GM19395 (cell line): ENCODE measurements around the gene VPS37D.
"Not testable (repeated sequence)": the region's sequence is repeated elsewhere in the genome, so short reads cannot be mapped to it uniquely, and the experiment has no call there.

Source experiments
- ATAC-seq: cut with Tn5 transposase; IDR thresholded peaks from one replicate; pipeline ENCODE4 v1.9.1; 2021; ENCODE audit warnings: mild to moderate bottlenecking, moderate library complexity; ENCODE audit not compliant: unreplicated experiment

VPS37D gene

DNA sequence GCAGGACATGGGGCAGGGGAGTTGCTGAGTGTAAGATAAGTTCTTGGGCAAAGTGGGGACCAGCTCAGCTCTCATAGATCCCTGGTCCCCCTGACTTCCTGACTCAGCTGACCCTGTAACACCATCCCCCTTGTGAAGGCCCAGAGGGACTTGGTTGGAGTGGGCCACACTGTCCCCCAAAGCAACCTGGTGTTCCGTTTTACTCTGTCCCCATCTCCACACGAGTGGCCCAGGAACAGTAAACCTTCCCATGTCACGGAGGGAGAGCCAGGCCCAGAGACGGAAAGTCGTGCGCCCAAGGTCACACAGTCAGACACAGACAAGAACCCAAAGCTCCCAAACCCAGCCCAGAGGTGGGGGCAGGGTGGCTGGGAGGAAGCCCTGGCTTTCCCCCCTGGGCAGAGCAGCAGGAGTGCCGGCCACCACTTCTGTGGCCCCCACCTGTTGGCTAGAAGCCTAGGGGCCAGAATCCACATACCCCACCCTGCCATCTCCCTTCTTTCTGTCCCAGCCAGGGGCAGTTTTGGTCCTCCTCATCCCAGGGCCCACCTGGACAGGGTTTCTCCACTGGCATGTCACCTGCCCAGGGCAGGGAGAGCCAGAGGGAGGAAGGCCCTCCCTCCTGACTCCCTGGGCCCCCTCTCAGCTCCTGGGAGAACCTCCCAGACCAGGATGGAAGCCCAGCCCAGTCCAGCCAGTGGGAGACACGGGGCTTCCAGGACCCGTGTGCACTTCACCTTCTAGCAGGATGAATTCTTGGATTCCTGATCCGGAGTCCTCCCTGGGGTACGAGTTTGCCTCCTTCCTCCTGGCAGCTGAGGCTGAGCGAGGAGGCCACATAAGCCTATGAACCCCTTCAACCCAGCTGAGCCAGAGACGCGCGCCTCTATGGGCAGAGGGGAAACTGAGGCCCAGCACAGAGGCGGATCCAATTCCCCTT lies 20.6 kb upstream of the VPS37D start:
- no peak for ATAC-seq

DNA sequence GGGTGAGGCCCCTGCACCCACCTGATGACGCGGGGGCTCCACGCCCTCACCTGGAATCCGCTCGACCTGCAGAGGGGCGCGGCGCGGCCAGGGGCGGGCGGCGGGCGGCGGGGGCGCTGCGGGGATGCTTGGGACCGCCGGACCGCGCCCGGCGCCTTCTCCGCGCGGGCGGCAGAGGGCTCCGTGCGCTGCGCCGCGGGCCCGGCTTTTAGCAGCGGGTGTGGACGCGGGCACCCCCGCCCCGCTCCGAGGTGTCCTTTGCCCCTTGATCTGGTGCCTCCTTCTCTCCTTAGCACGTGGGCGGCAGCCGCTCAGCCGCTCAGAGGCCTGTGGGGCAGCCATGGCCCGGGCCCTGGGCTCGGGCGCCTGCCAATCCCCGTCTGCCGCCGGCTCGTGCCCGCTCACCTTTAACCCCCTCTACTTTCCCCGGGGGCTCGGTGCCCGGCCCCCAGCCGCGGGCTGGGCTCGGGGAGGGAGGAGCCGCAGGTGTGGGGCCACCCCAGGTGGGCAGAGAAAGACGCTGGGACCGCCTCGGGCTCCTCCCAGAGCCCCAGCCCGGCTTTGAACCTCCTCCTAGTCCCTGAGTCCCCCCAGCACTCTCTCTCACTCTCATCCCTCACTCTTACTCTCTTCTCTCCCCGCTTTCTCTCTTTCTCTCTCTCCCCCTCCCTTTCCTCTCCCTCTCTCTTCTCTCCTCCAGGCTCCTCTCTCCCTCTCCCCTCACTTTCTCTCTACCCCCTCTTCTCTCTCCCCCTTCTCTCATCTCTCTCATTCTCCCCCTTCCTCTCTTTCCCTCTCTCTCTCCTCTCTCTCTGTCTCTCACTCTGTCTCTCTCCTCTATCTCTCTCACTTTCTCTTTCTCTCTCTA lies 19.7 kb upstream of the VPS37D start:
- no peak for ATAC-seq

- no peak for ATAC-seq
These were observed 18.9 kb upstream of the VPS37D start for GRCh38 chr7:73648593-73649332.

GRCh38 chr7:73649576-73649975 lies 18.1 kb upstream of the VPS37D start:
- no peak for ATAC-seq

DNA sequence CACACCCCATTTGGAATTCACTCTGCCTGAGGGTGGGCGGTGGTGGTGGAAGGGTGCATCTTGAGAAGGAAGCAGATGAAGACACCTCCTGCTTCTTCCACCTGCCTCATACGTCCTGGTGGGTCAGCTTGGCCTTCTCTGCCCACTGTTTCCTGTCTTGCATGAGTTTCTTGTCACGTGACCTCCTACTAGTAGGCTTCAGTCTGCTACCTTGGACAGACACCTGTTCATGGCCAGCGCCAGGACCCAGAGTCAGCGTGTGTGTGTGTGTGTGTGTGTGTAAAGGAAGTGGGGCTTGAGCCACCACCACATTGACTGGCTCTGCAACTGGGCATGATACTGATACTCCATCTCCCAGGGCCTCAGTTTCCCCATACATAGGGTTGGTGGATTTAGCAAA lies 17.1 kb upstream of the VPS37D start:
- no peak for ATAC-seq

GRCh38 chr7:73652541-73652949 lies 15.1 kb upstream of the VPS37D start:
- ATAC-seq: no peak

DNA sequence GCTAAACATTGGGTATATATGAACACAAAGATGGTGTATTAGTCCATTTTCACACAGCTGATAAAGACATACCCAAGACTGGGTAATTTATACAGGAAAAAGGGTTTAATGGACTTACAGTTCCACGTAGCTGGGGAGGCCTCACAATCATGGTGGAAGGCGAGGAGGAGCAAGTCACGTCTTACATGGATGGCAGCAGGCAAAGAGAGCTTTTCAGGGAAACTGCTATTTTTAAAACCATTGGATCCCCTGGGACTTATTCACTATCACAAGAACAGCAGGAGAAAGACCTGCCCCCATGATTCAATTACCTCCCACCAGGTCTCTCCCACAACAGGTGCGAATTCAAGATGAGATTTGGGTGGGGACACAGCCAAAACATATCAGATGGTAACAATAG lies 12.3 kb upstream of the VPS37D start:
- not testable (repeated sequence) for ATAC-seq

- ATAC-seq: no peak
These were observed 7.6 kb upstream of the VPS37D start for GRCh38 chr7:73659983-73660382.

- not testable (repeated sequence) for ATAC-seq
These were observed 7.0 kb upstream of the VPS37D start for GRCh38 chr7:73660594-73660993.

DNA sequence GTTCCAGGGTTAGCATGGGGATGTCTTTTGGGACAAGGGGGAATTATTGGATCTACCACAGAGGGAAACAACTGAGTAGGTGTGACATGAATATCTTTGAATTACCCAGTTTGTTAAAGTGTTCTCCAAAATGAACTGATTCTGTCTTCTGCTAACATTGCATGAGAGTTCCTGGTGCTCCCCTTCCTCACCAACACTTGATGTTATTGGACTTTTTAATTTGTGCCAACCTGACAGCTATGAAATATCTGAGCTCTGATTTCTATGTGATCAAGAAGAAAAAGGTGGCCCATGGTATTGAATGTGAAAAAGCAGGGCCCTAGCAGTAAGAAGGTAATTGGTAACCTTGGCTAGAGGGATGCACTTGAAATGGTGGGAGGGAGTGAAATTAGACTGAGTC lies 4.6 kb upstream of the VPS37D start:
- no peak for ATAC-seq

- ATAC-seq: peak; percentile 8
These were observed 663 bp downstream of the VPS37D start for GRCh38 chr7:73668103-73668885.

DNA sequence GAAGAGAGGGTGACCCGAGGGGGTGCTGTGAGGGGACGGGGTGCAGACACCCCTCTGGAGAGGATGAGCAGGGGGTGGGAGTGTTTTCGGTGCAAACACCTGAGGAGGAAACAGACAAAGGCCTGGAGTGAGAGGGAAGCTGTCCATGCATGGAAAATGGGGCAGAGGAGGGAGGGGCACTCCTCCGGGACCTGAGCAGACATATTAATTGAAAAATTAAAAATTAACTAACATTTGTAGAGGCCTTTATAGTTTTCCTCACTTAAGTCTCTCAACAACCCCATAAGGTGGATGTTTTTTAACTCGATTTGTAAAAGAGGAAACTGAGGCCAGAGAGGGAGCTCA lies 1.2 kb downstream of the VPS37D start:
- ATAC-seq: no peak

GRCh38 chr7:73669288-73669701 lies 1.7 kb downstream of the VPS37D start:
- no peak for ATAC-seq

- no peak for ATAC-seq
These were observed 2.3 kb downstream of the VPS37D start for GRCh38 chr7:73669858-73670385.

GRCh38 chr7:73671322-73671661 lies 3.7 kb downstream of the VPS37D start:
- ATAC-seq: no peak

DNA sequence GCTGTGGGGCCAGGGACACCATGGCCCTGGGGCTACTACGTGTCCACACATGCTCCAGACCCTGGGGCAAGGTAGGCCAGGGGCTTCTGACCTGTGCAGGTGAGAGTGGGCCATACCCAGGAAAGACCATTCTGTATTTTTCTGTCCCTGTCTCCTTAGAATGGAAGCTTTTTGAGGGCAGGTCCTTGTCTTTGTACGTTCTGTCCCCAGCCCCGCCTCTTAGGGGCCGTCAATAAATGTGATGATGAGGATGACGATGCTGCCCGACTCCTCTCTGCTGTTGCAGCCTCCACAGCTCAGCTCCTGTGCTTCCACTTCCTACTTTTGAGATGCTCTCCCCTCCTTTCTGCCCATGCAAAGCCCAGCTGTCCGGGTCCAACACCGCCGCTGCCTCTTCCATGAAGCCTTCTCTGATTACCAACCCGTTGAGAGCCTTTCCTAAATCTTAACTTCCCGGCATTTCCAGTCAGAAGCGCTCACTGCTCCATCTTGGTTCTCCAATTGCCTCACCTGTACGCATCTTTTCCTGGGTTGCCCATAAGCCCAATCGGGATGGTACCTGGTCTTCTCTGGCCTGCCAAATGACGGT lies 4.3 kb downstream of the VPS37D start:
- ATAC-seq: no peak

DNA sequence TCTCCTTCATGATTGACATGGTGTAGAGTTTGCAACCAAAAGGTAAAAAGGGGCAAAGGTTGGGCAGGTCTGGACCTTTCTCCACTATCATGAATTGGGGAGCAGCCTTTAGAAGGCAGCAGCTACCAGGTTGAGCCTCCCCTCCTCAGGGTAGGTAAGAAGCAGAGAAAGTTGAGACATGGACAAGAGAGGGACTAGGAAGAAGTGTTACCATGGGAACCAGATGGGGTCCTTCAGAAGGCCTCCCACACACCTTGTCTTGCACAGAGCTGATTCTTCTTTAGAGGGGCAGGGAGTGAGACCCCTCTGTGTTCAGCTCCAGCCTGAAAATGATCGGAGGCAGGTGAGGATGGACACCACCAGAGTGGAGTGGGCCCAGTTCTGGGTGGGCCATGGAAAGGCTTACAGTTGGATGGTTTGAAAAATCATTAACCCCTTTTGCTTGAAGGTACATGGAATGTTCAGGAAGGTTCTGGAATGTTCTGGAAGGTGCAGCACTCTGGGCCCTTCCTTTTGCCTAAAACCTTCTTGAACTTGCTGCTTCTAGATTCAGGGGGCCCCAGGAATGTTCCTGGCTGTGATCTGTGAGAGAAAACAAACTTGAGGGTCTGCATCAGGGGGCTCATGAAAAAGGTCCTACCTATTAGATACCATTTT lies 7.0 kb downstream of the VPS37D start:
- no peak for ATAC-seq

- not testable (repeated sequence) for ATAC-seq
These were observed 8.4 kb downstream of the VPS37D start for GRCh38 chr7:73676062-73676461.

- ATAC-seq: no peak
These were observed 11.2 kb downstream of the VPS37D start for GRCh38 chr7:73678862-73679261.
